ENCODE data around the gene EIF6.
"Not testable (repeated sequence)": the region's sequence is repeated elsewhere in the genome, so short reads cannot be mapped to it uniquely, and the experiment has no call there.

The EIF6 gene

DNA sequence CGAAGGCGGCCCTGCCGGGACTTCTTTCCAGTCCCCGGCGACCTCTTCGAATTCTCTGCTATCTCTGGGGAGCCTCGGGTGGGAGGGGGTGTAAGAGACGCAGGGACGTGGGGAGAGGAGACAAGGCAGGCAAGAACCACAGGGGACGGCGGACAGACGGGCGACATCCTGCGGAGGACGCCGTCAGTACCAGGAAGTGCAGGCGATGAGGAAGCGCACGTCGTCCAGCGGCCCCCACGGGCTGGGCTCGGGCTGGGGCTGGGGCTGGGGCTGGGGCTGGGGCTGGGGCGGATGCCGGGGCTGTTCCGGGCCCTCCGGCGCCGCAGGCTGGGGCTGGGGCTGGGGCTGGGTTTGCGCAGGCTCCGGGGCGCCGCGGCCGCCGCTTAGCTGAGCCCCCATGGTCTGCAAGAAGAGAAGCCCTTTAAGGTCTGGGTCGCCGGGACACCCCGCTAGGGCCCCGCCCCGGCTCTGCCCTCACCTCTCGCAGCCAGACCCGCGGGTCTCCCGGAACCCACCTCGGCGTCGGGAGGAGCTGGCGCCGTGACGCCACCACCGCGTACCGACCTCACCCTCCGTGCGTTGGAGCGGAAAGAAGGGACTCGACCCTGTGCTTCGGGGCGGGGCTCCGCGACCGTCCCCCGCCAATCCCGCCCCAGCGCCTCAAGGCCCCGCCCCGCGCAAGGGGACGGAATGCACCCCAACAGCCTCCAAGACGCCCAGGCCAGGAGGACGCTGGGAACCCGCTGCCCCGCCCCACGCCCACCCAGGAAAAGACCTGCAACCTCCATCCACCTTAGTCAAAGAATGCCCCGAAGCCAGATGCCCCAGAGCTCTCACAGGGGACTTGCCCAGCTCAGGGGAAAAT lies 6.8 kb downstream of the EIF6 start, which contains the start of gene MMP24OS:
Gene MMP24OS, minus strand, starts transcription at position 592 of the 865 bp plus-strand sequence. Its CDS starts 193 bp downstream, at position 399.
- DNase-seq (ENCODE audit: low spot score) = peak; percentile 91

DNA sequence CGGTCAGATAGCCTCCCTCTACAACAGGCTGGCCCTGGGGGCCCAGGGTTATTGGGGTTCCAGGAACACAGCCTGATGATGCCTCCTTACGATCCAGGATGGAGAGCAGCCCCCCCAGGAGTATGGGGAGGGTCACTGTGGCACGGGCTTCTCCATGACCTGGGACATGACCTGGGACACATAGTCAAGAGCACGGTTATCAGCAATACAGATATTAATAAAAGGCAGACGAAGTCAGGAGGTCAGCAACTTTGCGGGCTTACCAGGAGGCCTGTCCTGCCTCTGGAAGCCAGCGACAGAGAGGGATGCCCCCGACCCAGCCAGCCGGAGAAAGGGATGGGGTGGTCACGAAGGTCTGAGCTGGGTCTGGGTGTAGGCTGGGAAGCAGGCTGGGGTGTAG lies 7.4 kb downstream of the EIF6 start:
- DNase-seq (ENCODE audit: low spot score) = no peak

DNA sequence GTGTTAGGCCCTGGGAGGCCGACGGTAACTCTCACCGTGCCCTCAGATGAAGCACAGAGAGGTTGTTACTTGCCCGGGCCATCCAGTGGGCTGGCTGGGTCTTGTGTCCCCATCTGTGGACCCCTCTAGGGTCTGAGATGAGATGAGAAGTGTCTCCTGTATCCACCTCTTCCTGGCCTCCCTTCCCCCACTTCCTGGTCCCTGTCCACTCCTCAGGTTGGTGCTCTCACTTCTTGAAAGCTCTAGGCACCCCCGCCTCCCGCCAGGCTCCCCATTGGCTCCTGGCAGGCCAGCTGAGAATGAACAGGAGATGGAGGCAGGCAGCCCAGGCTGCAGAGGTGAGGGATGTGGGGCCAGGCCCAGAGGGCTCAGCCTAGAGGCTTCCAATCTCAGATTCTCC lies 8.2 kb downstream of the EIF6 start:
- DNase-seq (ENCODE audit: low spot score) = no peak

DNA sequence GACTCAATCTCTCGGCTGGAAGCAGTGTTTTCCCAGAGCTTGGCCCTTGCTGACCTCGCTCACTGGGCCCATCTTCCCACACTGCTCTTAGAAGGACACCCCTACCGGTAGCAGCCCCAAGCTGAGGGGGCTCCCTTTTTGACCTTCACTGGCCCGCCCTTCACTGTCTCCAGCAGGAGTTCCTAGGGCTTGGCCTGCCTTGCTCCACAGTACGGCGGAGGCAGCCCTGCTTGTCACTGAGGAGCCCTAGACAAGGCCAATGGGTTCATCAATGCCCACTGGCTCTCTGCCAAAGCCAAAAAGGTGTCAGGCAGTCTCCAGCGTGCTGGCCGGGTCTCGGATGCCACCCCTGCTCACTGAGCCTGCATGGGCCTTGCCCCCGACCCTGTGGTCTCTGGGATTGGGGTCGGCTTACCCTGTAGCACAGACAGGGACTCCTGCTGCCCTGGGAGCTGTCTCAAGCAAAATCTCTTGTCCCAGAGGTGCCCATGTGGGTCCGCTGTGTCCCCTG lies 8.8 kb downstream of the EIF6 start:
- DNase-seq (ENCODE audit: low spot score) = no peak

DNA sequence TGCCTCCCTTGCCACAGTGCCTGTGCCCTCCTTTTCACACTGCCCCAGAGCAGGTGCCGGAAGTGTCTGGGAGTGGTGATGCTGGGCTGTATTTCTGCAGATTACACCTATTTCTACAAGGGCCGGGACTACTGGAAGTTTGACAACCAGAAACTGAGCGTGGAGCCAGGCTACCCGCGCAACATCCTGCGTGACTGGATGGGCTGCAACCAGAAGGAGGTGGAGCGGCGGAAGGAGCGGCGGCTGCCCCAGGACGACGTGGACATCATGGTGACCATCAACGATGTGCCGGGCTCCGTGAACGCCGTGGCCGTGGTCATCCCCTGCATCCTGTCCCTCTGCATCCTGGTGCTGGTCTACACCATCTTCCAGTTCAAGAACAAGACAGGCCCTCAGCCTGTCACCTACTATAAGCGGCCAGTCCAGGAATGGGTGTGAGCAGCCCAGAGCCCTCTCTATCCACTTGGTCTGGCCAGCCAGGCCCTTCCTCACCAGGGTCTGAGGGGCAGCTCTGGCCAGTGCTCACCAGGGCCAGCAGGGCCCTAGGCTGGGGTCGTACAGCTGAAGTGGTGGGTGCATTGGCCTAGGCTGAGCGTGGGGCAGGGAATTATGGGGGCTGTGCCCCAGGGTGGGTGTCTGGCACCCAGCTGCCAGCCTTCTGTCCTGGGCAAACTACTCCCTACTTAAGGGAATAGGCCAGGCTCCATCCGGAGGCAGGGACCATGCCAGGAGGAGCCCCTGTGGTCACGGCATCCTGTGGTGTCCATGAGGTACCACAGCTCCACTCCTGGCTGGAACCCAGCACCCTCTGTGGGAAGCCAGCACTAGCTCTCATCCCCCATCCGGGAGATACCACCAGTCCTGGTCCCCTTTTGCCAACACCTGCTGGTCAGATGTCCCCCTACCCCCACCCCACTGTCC lies 10.1 kb downstream of the EIF6 start:
- no peak for DNase-seq (ENCODE audit: low spot score)

DNA sequence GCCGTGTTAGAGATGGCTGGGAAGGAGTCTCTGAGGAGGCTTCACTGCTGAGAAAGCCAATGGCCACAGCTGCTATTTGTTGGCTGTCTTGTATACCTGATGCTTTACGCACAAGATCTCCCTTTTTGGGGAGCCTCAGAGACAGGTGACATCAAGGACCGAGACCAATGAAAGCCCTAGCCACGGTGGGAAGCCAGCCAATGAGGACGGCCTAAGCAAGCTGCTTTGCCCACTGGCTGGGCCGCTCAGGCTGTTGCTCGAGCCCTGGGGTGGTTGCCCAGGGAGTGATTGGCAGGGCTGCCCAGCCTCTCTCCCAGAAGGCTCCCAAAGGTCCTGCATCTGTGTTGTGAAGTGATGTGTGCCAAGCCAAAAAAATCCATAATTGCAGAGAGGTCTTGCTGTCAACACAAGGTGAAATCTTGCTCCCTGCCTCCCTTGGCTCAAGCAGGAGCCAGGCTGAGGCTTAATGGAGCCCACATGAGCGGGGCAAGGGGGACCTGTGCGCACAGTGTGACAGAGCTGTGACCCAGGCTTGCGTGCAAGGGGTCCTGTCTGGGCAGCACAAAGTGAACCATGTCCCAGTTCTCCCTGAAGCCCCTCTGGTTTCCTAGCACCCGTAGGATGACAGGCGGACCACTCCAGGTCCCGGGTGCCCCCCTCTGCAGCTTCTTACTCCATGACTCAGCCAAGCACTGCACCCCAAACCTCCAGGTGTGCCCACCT lies 11.0 kb downstream of the EIF6 start:
- DNase-seq (ENCODE audit: low spot score) = no peak

DNA sequence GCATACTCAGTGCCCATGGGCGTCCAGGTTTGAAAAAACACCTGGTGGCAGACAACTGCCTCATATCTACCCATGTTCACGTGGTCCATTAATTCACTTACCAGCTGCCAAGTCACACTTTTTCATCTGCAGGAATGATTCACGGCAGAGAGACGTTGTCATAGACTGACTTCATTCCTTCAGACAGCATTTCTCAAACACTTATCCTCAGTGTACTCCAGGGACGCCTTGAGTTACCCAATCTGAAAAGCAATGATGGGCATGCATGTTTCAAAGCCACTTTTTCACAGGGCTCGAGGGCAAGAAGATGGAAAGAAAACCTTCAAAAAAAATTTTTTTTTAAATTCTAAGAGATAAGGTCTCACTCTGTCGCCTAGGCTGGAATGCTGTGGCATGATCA lies 12.7 kb downstream of the EIF6 start:
- peak; percentile 69 for DNase-seq (ENCODE audit: low spot score)

DNA sequence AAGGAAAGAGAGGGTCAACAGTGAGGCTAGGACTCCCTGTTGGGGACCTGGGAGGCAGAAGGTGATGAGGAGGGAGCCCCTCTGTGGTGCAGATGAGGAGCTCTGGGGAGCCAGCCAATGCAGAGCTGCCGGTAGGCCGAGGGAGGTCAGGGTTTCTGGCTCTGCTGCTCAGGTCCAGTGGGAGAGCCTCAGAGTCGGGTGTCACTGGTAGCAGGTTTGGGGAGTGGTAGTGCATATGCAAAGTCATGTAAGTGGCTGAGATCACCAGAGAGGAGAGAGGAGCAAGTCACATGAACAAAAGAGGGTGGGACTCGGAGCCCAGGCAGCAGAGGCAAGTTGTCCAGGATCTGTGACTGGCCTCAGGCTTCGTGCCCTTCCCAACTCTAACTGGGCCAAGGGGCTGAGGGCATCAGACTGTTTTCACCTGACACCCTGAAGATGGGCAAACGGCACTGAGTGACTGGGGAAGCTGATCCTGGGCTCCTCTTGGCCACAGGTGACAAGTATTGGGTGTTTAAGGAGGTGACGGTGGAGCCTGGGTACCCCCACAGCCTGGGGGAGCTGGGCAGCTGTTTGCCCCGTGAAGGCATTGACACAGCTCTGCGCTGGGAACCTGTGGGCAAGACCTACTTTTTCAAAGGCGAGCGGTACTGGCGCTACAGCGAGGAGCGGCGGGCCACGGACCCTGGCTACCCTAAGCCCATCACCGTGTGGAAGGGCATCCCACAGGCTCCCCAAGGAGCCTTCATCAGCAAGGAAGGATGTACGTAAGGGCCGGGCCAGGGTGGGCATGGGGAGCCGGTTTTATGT lies 13.3 kb downstream of the EIF6 start:
- DNase-seq (ENCODE audit: low spot score) = no peak

DNA sequence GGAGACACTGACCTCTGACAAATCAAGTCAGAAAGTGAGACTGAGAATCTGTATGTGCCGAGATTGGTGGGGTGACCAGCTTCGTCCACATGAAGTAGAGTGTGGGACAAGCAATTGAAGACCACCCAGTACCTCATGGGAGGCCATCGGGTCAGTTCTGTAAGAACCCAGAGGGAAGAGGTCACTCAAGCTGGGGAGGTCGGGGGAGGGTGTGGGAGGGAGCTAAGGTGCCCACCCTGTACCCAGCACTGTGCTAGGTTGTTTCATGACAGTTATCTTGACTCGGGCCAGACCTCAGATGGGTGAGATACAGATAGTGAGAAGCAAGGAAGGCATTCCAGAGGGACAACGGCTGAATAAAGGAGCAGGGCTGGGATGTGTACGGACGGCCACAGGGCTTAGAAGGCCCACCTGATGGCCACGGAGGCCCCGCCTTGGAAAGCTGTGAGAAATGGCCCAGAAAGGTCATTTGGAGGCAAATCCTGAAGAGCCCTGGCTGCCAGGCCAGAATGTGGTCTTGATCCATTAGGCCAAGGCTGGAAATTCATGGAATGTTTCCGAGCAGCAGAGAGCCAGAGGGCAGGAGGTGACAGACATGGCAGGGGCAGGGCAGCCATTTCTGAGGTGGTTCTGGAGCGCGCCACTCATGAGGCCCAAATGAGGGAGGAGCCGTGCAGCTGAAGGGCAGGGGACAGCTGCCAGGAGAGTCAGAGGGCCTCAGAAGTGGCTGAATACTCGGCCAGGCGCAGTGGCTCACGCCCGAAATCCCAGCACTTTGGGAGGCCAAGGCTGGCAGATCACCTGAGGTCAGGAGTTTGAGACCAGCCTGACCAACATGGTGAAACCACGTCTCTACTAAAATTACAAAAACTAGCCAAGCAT lies 14.3 kb downstream of the EIF6 start:
- no peak for DNase-seq (ENCODE audit: low spot score)

DNA sequence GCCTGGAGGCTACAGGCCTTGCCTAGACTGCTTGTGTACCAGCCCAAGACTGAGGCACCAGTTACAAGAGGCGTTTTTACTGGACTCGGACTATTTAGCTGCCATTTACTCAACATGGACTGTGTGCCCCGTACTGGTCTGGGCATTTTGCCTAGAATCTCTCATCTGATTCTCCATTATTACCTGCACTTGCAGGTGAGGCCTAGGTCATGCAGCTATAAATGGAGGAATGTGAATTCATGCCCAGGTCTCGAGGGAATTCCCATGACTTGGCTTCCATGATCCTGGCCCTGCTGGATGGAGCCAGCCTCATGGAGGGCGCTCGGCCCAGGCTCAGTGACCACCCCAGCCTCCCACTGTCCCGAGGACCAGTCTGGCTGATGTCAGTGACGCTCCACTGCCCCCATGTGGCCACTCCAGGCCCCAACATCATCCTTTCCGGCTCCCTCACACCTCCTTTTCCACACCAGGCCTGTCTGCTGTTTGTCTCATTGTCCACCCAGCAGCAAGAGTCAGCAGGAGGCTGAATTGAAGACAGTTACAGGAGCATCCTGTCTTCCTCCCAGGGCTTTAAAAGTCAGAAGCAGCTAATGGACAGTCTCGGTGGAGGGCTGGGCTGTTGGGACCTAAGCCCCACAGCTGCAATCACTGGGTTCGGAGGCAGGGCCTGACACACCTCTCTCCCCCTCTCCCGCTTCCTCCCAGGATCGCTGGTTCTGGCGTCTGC lies 15.4 kb downstream of the EIF6 start:
- DNase-seq (ENCODE audit: low spot score) = peak; percentile 66

DNA sequence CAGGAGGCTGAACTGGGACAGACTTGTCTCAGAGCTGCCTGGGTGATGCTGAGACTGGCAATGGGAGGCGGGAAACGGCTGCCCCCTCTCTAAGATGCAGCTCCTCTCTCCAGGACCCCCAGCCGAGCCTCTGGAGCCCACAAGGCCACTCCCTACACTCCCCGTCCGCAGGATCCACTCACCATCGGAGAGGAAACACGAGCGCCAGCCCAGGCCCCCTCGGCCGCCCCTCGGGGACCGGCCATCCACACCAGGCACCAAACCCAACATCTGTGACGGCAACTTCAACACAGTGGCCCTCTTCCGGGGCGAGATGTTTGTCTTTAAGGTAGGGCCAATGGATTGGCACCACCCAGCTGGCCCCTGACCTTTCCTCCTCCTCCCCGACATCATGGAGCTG lies 17.5 kb downstream of the EIF6 start:
- DNase-seq (ENCODE audit: low spot score) = no peak

DNA sequence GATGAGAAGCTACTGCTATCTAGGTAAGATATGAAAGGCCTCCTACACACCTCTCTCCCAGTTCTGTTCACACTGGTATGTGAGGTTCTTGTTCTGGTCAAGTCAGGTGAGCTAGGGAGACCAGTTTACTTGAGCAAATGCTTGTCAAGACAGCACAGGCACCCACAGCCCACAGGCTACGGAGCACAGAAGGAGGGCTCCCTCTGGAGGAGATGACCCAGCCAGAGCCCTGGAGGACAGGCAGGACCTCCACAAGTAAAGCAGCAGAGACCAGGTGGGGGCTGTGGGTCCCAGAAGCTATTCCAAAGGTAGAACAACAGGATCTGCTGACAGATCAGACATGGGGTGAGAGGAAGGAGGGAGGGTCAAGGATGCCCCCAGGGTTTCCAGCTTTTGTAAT lies 19.8 kb downstream of the EIF6 start:
- no peak for DNase-seq (ENCODE audit: low spot score)

DNA sequence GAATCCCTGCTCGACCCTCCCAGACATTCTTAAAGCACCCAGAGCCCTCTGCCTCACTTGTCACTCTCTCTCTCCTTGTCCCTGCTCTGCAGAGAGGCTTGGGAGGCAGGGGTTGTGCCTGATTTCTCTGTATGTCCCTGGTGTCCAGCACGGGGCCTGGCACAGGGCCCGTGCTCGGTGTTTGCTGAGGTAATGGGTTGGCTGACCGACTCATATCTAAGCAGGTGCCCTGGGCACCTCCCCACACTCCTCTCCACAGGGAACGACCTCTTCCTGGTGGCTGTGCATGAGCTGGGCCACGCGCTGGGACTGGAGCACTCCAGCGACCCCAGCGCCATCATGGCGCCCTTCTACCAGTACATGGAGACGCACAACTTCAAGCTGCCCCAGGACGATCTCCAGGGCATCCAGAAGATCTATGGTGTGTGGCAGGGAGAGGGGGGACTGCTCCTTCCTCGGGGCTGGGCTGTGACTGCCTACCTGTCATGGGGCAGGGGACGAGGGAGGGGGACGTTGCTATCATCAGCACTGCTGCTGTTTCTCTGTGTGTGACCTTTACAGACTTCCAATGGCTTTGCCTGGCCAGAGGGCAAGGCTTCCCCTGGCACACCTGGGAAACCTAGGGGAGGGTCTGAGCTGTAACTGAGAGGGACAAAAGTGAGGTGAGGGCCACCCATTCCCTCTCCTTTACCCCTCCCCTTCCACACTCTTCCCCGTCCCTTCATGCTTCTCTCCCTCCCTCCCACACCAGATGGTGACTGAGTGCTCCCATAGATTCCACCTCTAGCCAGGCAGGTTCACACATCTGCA lies 20.8 kb downstream of the EIF6 start:
- no peak for DNase-seq (ENCODE audit: low spot score)

DNA sequence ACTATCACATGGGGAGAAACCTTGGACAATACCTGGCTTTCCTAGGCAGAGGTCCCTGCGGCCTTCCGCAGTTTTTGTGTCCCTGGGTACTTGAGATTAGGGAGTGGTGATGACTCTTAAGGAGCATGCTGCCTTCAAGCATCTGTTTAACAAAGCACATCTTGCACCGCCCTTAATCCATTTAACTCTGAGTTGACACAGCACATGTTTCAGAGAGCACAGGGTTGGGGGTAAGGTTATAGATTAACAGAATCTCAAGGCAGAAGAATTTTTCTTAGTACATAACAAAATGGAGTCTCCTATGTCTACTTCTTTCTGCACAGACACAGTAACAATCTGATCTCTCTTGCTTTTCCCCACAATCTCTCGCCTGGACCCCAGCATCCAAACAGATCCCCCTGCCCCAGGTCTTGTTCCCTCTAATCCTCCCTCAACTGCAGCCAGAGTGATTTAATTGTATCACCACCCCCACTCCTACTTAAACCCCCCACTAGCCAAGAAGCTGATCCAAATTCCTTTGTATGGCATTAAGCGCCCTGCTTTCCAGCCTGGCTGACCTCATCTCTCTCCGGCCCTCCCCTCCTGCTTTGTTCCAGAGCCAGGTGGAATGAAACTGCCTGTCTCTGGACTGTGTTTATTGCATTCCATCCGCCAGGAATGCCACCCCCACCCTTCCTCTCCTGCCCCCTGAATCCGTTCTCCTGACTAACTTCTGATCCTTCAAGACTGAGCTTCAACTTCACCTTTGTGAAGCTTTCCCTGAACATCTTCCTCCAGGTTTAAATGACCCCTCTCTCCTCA lies 21.6 kb downstream of the EIF6 start:
- not testable (repeated sequence) for DNase-seq (ENCODE audit: low spot score)

DNA sequence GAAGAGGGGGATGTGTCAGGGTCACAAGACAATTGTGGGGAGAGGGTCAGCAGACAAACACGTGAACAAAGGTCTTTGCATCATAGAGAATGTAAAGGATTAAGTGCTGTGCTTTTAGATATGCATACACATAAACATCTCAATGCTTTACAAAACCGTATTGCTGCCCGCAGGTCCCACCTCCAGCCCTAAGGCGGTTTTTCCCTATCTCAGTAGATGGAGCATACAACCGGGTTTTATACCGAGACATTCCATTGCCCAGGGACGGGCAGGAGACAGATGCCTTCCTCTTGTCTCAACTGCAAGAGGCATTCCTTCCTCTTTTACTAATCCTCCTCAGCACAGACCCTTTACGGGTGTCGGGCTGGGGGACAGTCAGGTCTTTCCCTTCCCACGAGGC lies 22.3 kb downstream of the EIF6 start:
- DNase-seq (ENCODE audit: low spot score) = not testable (repeated sequence)

DNA sequence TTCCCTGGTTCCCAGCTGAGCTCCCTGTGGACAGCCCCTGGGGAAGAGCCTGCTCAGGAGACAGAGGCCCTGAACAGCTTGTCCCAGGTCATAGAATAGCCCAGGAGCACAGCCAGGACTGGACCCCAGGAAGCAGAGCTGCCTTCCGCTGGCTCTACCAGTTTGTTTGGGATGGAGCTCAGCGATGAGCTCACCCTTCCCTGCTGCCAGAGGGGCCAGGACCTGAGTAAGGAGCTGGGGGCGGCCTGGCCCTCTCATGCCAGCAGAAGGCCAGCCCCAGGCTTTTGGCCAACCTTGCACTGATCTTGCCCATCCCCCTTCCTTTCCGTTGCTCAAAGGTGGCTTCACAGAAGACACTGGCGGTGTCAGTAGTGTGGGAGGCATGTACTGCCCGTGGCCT lies 24.1 kb downstream of the EIF6 start:
- DNase-seq (ENCODE audit: low spot score) = no peak

DNA sequence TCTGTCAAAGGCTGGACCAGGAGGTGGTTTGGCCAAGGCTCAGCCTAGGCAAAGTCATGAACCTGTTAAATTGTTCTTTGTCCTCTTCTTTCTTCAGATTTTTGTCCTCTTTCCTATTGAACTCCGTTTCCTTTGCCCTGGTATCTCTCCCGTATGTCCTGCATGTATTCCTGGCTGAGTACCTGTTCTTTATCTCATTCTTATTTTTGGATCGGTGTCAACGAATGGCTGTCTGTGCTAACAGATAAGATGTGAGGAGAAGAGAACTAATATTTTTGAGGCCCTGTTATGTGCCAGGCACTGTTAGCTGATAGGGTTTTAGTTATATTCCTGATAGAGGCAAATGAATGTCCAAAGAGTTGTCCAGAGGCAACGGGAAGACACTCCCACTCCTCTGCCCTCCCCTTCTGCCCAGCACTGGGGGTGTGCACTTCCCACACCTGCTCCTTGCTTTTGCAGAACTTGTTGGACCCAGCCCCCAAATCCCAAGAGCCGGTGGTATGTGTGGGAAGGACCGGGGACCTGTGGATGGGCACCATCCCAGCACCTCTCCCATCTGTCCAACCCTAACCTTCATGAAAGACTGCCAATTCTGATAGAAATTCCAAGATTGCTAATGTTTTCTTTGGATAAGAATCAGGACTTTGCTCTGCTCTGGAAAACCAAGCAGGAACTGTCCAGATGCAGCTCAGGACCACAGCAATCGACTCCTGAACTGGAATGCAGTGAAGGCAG lies 27.2 kb downstream of the EIF6 start:
- DNase-seq (ENCODE audit: low spot score) = no peak
